GM19463 (cell line): ENCODE measurements around the gene CLCC1.

ENCODE experiments used
- ATAC-seq: cut with Tn5 transposase; IDR thresholded peaks from one replicate; pipeline ENCODE4 v1.9.1; 2021; ENCODE audit warnings: mild to moderate bottlenecking, moderate library complexity; ENCODE audit not compliant: unreplicated experiment

The CLCC1 gene

DNA sequence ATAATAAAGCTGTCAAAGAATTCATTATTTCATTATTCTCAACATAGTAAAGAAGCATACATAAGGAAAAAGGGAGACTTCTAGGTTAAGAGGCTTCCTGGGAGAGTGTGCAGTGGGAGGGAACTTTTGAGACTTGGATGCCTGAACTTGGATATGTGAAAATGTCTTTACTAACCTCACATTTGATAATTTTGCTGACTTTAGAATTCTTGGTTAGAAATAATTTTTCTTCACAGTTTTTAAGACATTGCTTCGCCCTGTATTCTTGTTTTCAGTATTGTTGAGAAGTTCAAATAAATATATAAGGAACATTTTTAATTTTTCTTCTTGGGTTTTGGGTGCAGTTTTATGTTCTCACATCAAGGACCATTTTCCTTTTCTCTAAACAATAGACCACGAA lies 46.5 kb downstream of the CLCC1 start:
- no peak for ATAC-seq
